Bone marrow (tissue), 2 donors: ENCODE measurements around the gene OR7G3.

Experiments used
- DNase-seq, 2 donors: peaks; one replicate each; lab custom pipeline; 2025; lab: John Stamatoyannopoulos, UW

OR7G3 gene

DNA sequence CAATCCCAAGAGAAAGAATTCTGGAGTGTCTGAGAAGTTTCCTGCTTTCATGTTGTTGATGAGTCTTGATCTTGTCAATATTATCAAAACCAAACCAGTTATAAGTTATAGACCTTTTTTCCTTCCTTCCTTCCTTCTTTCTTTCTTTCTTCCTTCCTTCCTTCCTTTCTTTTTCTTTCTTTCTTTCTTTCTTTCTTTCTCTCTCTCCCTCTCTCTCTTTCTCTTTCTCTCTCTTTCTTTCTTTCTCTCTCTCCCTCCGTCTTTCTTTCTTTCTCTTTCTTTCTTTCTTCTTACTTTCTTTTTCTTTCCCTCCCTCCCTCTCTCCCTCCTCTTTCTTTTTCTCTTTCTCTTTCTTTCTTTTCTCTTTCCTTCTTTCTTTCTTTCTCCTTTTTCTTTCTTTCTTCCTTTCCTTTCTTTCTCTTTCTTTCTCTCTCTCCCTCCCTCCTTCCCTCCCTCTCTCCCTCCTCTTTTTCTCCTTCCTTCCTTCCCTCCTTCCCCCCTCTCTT, at the start of gene OR7G3:
Gene OR7G3 (minus strand): TSS at position 51 of the 506 bp plus-strand sequence. CDS start 0 bp downstream, at position 51.
- no peak for DNase-seq

DNA sequence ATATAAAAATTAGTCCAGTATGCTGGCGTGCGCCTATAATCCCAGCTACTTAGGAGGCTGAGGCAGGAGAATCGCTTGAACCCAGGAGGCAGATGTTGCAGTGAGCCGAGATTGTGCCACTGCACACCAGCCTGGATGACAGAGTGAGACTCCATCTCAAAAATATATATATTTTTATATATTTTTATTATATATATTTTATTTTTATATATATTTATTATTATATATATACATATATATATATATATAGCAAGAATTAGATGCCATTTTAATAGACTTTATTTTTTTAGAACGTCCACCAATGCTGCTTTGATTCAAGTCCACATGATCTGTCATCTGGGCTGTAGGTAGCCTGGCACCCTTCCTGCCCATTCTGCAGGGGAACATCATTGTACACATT, 48.6 kb upstream of the OR7G3 start:
- no peak for DNase-seq

DNA sequence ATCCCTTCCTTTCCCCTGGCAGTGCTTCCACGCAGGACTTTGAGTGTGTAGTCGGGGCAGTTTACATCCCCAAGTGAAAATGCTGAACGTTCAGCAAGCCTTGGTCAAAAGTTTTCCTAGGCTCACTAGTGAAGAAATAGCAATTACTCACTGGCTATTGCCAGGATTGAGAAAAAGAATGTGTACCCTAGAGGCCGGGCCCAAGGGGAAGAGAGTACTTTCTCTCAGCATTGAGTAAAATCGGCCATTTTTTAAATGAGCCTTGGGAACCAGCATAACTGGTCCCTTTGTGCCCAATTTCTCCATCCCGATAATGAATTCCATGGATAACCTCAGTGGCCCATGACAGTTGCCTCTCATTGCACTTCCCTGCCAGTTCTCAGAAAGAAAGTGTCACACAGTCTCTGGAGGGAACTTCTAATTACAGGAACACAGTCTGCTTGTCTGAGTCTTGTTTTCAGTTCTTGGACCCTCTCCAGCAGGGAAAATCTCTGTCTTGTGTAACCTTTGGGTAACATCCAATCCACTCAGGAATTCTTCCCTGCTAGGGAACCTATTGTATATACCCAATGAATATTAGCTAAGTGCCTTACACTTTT, 44.7 kb upstream of the OR7G3 start:
- DNase-seq = no peak

DNA sequence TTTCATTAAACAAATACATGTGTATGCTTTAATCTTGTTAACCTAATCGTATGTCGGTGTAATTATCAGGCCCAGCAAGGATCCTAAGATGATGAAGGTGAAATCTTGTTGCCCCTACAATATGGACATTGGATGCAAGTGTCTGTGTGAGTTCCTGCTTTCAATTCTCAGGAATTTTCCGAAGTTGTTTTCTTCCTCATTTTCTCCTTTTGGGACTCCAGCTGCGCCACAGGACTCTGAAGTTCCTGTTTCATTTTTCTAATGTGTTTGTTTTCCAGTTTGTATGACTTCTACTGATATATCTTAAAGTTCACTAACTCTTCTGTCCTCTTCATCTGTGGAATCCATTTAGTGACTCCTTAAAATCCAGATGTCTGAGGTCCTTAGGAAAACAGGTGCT, 40.1 kb upstream of the OR7G3 start:
- DNase-seq = no peak

DNA sequence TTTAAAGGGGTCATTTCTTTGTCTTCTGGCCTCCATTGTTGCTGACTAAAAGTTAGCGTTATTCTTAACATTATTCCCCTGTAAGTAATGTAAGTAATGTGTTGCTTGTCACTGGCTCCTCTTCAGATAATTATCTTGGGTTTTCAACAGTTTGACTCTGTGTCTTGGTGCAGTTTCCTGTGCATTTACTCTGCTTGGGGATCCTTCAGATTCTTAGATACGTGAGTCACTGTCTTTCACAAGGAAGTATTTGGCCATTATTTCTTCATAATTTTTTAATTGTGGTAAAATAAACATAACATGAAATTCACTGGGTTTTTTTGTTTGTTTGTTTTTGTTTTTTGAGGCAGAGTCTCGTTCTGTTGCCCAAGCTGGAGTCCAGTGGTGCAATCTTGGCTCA, 38.5 kb upstream of the OR7G3 start:
- no peak for DNase-seq

DNA sequence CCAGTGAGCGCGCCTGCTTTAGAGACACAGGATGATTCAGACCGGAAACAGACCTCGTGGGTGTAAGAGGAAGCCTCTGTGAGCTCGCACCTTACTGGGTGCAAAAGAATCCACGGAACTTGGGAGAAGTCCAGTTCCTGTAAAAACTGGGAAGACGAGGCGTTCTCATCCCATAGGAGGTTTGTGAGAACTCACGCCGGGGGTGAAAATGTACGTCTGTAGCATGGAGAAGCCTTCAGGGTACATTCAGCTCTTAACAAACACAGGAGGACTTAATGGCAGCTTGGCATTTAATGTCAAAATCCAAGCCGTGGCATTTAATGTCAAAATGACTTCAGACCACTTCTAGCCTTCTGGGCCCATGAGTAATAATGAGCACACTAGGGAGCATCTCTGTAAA, 34.7 kb upstream of the OR7G3 start:
- no peak for DNase-seq

DNA sequence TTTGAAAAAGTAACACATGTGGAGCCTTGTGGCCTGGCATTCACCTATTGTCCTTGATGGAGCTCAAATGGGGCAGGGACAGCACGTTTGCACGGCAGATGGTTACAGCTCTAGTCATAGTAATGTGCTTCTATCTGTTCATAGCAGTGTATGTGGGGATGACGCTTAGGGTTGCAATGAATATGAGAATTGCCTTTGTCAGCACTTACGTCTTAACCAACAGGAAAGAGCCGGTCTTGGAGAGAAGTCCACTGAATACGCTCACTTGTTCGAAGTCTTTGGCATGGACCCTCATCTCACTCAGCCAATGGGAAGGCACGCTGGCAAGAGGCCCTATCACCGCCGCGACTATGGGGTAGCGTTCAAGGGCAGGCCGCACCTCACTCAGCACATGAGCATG, 33.1 kb upstream of the OR7G3 start:
- DNase-seq = no peak

DNA sequence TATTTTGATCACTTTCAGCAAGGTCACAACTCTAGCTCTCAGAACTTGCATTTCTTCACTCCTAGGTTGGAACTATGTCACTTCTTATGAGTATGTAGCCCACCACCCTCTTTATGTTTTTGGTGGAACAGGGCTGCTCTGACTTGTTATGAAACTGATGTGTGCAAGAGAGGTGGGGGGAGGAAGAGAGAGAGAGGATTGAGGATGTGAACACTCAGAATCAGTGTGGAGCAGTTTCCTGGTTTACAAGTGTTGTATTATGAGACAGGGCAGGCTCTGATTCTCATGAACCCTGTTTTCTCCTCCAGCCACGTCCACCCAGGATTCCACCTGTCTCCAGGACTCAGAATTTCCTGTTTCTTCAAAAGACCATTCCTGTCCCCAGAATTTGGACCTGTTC, 29.6 kb upstream of the OR7G3 start:
- DNase-seq = no peak

DNA sequence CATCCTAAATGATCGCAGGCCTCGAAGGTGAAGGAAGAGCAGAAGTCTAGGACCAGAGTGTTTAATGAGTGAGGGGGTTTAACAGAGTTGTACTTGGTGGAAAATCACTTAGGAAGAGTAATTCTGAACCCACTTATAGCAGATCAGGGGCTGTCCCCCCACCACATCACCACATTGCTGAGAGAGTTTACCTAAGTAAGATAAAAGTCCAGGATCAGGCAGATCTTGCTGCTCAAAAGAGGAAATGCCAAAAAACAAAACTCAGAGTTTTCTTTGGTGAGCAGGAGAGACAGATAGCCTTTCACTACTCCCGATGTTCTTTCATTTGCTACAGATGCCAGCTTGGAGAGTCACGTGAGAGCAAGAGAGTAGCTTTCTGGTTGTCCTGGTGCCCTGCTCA, 28.8 kb upstream of the OR7G3 start:
- no peak for DNase-seq

DNA sequence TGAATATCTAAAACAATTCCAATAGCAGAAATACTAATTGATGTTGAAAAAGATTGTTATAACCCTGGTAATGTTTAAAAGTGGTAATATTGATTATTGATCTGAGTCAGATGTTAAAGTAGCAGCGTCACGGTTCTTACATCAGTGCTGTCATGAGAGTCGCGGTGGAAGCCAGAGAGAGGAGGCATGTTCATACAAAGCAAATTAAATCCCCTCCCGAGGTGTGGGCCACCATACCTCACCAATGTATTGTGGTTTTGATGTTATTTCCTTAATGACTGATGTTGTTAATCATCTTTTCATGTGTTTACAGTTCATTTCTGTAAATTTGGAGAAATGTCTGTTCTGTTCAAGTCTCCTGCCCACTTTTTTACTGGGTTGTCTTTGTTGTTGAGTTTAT, 24.6 kb upstream of the OR7G3 start:
- DNase-seq = no peak

DNA sequence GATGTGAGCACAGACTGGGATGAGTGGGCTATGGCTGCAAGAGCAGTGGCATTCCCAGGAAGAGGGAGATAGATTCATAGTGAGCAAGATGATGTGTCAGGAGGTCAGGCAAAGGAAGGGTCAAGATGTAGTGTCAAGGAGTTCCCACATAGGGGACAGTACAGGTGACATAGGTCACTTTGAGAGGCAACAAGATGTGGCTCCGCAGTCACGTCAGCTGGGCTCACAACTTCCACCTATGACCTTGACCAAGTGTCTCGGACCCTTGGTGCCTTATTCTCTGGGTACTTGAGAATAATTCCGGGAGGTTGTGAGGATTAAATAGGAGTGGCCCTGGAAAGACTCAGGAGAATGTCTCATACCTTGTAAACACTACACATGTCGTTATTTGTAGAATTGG, 23.9 kb upstream of the OR7G3 start:
- no peak for DNase-seq

DNA sequence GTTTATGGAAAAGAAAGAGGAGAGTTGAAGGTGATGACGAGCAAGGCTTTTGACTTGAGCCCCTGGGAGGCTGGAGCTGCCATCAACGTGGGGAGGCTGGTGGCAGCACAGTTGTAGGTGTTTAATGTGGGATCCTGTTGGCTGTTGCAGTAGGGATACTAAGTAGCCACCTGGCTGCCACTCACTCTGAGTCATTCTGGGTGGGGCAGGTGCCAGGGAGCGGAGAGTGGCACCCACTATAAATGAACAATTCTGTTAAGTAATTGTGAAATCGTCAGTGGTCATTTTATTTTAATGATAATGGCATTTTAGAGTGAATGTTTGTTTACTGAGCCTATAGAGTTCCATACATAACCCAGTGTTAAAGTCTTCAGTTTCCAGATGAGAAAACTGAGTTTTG, 23.2 kb upstream of the OR7G3 start:
- no peak for DNase-seq

DNA sequence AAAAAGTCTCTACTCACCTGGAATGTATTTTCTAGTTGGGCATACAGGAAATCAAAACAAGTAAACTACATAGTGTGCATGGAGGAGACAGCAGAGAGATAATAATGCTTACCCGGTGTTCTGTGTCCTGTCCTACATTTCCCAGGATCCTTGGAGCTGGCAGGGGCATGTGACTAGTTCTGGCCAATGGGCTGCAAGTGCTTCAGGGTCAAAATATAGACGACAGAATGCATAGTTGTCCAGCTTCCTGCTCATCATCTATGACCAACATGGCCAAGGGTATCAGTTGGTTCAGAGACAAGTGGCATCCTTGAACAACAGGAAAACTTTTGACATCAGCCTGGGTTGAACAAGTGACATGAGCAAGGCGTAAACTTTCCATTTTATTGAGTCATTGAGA, 21.9 kb upstream of the OR7G3 start:
- DNase-seq = no peak

DNA sequence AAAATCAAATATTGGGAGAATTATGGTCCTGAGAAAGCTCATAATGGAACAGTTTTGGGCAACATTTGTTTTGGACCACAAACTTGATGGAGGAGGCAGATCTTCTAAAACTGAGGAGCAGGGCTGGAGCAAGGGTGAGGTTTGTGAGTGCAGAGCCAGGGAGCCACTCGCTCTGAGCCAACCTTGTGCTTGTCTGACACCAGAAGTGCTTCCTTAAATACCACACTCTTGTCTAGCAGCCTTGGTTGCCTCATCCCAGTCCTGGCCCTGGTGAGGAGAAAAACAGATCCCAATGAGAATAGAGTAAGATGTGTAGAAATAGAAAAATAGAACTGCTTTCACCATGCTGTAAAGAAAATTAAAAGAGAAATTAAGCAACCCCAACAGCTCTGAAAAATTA, 20.1 kb upstream of the OR7G3 start:
- DNase-seq = no peak

DNA sequence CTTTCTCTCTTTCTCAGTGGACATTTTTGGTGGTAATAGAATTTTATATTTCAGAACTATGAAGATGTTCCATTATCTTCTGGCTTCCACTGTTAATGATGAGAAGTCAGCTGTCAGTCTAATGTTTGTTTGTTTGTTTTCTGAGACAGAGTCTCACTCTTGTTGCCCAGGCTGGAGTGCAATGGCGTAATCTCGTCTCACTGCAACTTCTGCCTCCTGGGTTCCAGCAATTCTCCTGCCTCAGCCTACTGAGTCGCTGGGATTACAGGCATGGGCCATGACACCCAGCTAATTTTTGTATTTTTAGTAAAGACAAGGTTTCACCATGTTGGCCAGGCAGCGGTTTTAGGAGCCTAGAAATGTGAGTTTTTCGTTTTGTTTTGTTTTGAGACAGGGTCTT, 18.2 kb upstream of the OR7G3 start:
- DNase-seq = no peak

DNA sequence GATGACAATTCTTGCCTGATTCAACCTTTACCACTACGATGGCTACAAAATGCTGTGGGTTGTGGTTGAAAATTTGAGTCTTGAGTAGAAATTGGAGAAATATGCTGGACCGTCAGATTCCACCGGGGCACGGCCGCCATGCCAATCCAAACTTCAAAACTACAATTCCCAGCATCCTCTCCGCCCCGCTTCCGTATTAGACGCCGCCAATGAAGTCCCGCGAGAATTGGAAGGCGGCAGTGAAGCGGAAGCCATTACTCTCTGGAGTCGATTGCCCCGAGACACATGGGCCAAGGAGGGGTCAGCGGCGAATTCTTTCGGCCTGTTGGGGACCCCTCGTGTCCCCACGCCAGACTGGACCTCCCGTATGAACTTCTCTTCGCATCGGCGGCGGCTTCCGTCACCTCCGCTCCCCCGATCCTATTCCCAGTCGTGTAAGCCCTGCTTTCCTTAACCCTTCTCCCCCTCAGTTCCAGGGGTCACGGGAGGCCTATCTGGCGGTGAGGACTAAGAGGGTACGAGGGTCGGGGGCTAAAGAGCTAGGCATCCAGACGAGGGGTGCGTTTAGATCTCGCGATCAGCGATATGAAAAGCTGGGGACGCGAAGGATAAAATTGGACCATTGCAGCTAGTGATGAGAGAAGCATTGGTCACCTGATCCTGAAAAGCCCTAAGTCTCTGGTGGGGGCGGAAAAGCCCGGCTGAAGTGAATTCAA, 13.6 kb upstream of the OR7G3 start, which contains the start of gene ZNF317:
Gene ZNF317 (plus strand): TSS at position 239 of the 716 bp plus-strand sequence. CDS start 15,620 bp downstream, outside the sequence.
- DNase-seq = peak; percentile 69 to 93

DNA sequence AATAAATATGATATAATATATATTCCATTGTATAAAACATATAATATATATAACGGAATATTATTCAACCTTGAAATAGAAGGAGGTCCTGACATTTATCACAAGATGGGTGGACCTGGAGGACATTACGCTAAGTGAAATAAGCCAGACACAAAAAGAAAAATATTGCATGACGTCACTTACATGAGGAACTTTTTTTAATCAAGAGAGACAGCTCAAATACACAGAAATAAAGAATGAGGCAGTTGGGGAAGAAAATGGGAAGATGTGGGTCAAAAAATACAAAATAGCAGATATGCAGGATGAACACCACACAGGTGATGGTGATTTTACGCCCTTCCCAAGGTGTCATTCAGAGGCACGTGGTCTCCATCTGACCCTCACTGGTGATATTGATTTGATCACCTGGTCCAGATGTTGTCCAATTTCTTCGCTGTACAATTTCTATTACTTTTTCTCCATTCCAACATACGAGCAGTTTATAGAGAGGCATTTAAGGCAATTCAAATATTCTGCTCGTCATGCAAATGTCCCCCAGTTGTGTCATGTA, 12.9 kb upstream of the OR7G3 start:
- no peak for DNase-seq

DNA sequence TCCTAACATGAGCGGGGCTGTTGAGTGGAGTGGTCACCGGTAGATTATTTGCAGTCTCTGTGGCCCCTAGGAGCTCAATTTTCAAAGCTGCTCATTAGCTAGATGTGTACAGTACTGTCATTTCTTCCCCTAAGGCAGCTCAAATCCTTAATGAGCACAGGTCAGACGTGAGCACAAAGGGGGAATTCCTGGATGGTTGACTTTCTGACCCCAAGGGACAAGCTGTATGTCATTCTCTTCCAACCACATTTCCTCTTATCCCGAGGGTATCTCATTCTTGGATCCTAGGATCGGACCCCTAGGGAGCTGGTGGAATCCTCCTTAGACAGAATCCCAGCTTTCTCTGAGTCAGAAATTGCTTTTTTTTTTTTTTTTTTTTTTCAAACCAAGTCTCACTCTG, 5.7 kb upstream of the OR7G3 start:
- no peak for DNase-seq

DNA sequence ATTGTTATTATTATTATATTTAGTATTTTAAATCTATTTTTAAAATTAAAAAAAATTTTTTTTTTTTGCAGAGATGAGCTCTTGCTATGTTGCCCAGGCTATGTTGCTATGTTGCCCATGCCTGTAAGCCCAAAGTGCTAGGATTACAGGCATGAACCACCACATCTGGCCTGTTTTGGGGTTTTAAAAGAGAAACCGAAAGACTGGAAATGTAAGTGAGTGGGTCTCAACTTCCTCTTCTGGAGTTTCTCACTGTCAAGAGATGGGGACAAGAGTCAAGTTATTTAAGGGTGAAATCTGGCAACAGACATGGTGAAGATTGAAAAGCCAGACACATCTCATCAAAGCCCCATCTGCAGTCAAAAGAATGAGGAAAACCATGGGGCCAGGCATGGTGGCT, 4.2 kb upstream of the OR7G3 start:
- DNase-seq = peak in 1 of 2 donors; percentile 73

DNA sequence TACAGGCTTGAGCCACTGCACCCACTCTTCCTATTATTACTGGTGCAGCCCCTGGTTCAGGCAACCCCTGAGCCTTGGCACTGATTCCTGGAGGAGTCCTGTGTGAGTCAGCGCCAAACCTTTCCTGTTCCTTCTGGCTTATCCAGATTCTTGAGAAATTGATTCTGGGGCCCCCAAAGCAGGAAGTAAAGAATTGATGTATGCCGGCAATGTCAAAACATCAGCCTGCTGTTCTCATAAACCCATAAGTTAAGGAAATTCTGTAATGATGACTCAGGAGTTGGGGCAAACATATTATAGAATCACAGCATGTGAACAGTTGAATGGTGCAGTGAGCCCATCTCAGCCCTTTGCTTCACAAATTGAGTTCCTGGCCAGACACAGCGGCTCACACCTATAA, 1.4 kb upstream of the OR7G3 start:
- DNase-seq = no peak

DNA sequence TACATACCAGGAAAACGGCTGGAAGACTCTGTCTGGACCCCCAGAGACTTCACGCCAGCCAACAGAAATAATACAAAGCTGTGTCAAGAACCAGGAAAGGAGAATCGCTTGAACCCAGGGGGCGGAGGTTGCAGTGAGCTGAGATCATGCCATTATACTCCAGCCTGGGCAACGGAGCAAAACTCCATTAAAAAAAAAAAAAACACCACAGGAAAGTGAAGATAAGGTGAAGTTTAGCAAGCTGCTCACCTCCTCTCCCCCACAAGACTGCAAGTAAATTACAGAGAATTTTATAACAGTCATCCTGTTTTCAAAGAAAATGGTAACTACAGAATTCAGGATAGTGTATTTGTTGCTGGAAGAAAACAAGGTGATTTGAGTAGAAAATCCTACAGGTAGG, 10.2 kb downstream of the OR7G3 start:
- DNase-seq = no peak

DNA sequence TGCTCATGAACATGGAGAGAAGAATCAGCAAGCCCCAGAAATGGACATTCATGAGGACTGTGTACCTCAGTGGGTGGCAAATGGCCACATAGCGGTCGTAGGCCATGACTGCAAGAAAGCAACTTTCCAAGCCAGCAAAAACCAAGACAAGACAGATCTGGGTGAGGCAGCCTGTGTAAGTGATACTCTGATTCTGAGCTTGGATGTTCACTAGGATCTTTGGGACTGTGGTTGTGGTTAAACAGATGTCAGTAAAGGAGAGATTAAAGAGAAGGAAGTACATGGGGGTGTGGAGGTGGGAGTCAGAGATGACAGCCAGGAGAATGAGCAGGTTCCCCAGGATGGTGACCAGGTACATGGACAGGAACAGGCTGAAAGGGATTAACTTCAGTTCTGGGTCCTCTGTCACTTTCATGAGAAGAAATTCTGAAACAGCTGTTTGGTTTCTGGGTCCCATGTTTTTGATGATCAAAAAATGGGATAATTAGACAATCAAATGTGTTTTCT, 11.4 kb downstream of the OR7G3 start, which contains the start of gene OR7G1:
Gene OR7G1 (minus strand): TSS at position 457 of the 507 bp plus-strand sequence. CDS start 0 bp downstream, at position 457.
- no peak for DNase-seq

DNA sequence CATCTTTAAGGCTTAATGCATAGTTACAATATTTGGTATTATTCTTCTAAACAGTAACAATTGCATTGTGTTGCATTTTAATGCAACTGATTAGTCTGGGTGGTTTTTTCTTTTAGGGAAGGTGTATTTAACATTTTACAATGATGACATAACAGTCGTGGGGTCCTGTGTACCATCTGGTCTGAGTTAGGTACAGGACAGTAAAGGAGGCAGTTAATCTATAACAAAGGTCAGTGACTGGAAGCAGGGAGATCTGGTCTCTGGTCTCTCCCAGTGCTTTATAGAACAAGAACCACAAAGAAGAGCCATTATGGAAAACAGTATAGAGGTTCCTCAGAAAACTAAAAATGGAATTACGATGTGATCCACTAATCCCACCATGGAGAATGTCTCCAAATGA, 16.8 kb downstream of the OR7G3 start:
- no peak for DNase-seq
